Measurements from ENCODE around the gene CNPY1.

Gene CNPY1

DNA sequence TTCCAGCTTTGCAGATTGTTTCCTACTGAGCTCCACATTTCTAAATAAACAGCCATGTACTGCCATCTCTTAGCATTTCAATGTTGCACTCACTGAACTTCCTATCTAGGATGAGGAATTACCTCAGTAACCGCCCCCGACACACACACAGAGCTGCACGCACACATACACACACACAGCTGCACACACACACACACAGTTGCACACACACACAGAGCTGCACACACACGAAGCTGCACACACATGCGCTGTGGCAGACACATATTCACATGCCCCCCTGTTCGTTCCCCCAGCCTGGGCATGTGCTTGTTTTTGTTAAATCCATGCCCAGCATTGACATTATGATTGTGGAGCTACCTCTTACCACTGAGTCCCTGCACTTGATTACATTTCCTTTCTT is 39.6 kb upstream of the CNPY1 start:
- H3K18ac ChIP-seq (ENCODE audit: low read length): no peak overlapping the region
- no peaks in the 10 kb centered on the region for H3K79me2 ChIP-seq (ENCODE audit: control insufficient read depth, insufficient read depth, low read length)
- no peak for DNase-seq
- no peak overlapping the region for H3K9ac ChIP-seq (ENCODE audit: low read length)
- no peak overlapping the region for H4K5ac ChIP-seq (ENCODE audit: low read length)
- no peaks in the 10 kb centered on the region for H3K27me3 ChIP-seq (ENCODE audit: insufficient read depth, low read length, poor library complexity)
- H2BK120ac ChIP-seq (ENCODE audit: low read depth, low read length): no peak overlapping the region
- H3K4me2 ChIP-seq (ENCODE audit: low read length): no peak overlapping the region
- H3K79me1 ChIP-seq (ENCODE audit: low read length): no peaks in the 10 kb centered on the region
- no peaks in the 10 kb centered on the region for H3K36me3 ChIP-seq (ENCODE audit: control insufficient read depth, insufficient read depth, low read length)
- no peak overlapping the region for H2BK15ac ChIP-seq (replicated peaks; ENCODE audit: low read depth)
- no peak overlapping the region for H3K27ac ChIP-seq (ENCODE audit: low read depth, low read length)
- H2BK5ac ChIP-seq (ENCODE audit: low read length): no peak overlapping the region
- H3K4ac ChIP-seq (ENCODE audit: low read depth, low read length): no peak overlapping the region
- no CpG with 5 or more reads among the region's 6 CpGs for WGBS (ENCODE audit: extremely low coverage, insufficient coverage, low lambda C conversion rate)
- H3K4me1 ChIP-seq (ENCODE audit: control insufficient read depth, low read depth, low read length): no peaks in the 10 kb centered on the region
- no peak overlapping the region for H4K8ac ChIP-seq (ENCODE audit: low read depth, low read length)
- H2AK5ac ChIP-seq (ENCODE audit: low read length): no peak overlapping the region
- no peak overlapping the region for H3K4me3 ChIP-seq (ENCODE audit: low read length)
- no peak overlapping the region for H3K56ac ChIP-seq (ENCODE audit: low read length)
- no peak overlapping the region for H3K23ac ChIP-seq (ENCODE audit: low read length)

- H3K56ac ChIP-seq (ENCODE audit: low read length): no peak overlapping the region
- no peak overlapping the region for H3K4ac ChIP-seq (ENCODE audit: low read depth, low read length)
- DNase-seq: no peak
- no peak overlapping the region for H3K27ac ChIP-seq (ENCODE audit: low read depth, low read length)
- no peak overlapping the region for H3K4me3 ChIP-seq (ENCODE audit: low read length)
- no peaks in the 10 kb centered on the region for H3K4me1 ChIP-seq (ENCODE audit: control insufficient read depth, low read depth, low read length)
- no peak overlapping the region for H2BK15ac ChIP-seq (replicated peaks; ENCODE audit: low read depth)
- H2AK5ac ChIP-seq (ENCODE audit: low read length): no peak overlapping the region
- WGBS (ENCODE audit: extremely low coverage, insufficient coverage, low lambda C conversion rate): 100% methylated on average over 6 of the region's 8 CpGs
- no peak overlapping the region for H2BK5ac ChIP-seq (ENCODE audit: low read length)
- H3K18ac ChIP-seq (ENCODE audit: low read length): no peak overlapping the region
- no peak overlapping the region for H3K9ac ChIP-seq (ENCODE audit: low read length)
- H3K36me3 ChIP-seq (ENCODE audit: control insufficient read depth, insufficient read depth, low read length): no peaks in the 10 kb centered on the region
- H3K27me3 ChIP-seq (ENCODE audit: insufficient read depth, low read length, poor library complexity): no peaks in the 10 kb centered on the region
- H2BK120ac ChIP-seq (ENCODE audit: low read depth, low read length): no peak overlapping the region
- H3K4me2 ChIP-seq (ENCODE audit: low read length): no peak overlapping the region
- no peaks in the 10 kb centered on the region for H3K79me1 ChIP-seq (ENCODE audit: low read length)
- H3K23ac ChIP-seq (ENCODE audit: low read length): no peak overlapping the region
- H4K8ac ChIP-seq (ENCODE audit: low read depth, low read length): no peak overlapping the region
- no peak overlapping the region for H4K5ac ChIP-seq (ENCODE audit: low read length)
- no peaks in the 10 kb centered on the region for H3K79me2 ChIP-seq (ENCODE audit: control insufficient read depth, insufficient read depth, low read length)
Measured at GRCh38 chr7:155585532-155585895, 39.2 kb upstream of the CNPY1 start.

DNA sequence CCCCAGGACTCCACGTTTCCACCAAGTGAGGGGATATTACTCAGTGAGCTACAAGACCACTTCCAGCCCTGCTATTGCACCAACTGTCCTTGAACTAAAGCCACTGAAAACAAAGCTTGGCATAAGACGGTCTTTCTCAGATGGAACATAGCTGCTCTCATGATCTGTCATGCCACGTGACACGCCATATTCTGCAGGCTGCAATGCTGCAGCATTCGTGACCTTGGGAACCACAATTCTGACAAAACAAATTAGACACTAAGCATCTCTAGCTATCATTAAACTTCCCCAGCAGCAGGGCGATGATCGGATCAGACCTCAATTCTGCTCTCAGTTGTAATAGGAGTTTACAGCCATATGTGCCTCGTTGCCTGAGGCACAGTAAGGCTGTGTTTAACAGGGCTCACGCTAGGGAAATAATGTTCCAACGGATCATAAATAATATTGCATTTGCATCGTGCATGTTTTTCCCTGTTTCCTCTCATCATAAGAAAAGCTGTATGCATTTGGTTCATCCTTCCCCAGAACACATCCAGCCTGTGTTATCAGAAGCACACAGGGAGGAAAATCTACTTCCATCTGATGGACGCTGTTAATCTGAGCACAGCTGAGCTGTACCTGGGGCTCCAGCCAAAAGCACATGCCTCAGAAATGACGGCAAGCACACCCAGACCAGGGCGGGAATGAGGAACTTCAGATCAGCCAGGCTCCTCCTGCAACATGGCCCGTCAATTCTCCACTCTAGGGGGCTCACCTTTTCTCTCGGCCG is 38.6 kb upstream of the CNPY1 start:
- H3K4me3 ChIP-seq (ENCODE audit: low read length): no peak overlapping the region
- no peaks in the 10 kb centered on the region for H3K4me1 ChIP-seq (ENCODE audit: control insufficient read depth, low read depth, low read length)
- H3K9ac ChIP-seq (ENCODE audit: low read length): no peak overlapping the region
- H3K4ac ChIP-seq (ENCODE audit: low read depth, low read length): no peak overlapping the region
- H3K79me2 ChIP-seq (ENCODE audit: control insufficient read depth, insufficient read depth, low read length): no peaks in the 10 kb centered on the region
- H2BK15ac ChIP-seq (replicated peaks; ENCODE audit: low read depth): no peak overlapping the region
- no peaks in the 10 kb centered on the region for H3K79me1 ChIP-seq (ENCODE audit: low read length)
- no peak overlapping the region for H2BK5ac ChIP-seq (ENCODE audit: low read length)
- no CpG with 5 or more reads among the region's 17 CpGs for WGBS (ENCODE audit: extremely low coverage, insufficient coverage, low lambda C conversion rate)
- no peak overlapping the region for H4K5ac ChIP-seq (ENCODE audit: low read length)
- no peak for DNase-seq
- H3K4me2 ChIP-seq (ENCODE audit: low read length): no peak overlapping the region
- no peak overlapping the region for H4K8ac ChIP-seq (ENCODE audit: low read depth, low read length)
- H3K27me3 ChIP-seq (ENCODE audit: insufficient read depth, low read length, poor library complexity): no peaks in the 10 kb centered on the region
- H3K27ac ChIP-seq (ENCODE audit: low read depth, low read length): no peak overlapping the region
- H3K56ac ChIP-seq (ENCODE audit: low read length): no peak overlapping the region
- H2AK5ac ChIP-seq (ENCODE audit: low read length): no peak overlapping the region
- no peaks in the 10 kb centered on the region for H3K36me3 ChIP-seq (ENCODE audit: control insufficient read depth, insufficient read depth, low read length)
- no peak overlapping the region for H3K23ac ChIP-seq (ENCODE audit: low read length)
- H2BK120ac ChIP-seq (ENCODE audit: low read depth, low read length): no peak overlapping the region
- H3K18ac ChIP-seq (ENCODE audit: low read length): no peak overlapping the region

- no peak overlapping the region for H3K4me3 ChIP-seq (ENCODE audit: low read length)
- no peak overlapping the region for H3K23ac ChIP-seq (ENCODE audit: low read length)
- no peaks in the 10 kb centered on the region for H3K79me2 ChIP-seq (ENCODE audit: control insufficient read depth, insufficient read depth, low read length)
- no peaks in the 10 kb centered on the region for H3K4me1 ChIP-seq (ENCODE audit: control insufficient read depth, low read depth, low read length)
- H3K36me3 ChIP-seq (ENCODE audit: control insufficient read depth, insufficient read depth, low read length): no peaks in the 10 kb centered on the region
- H2AK5ac ChIP-seq (ENCODE audit: low read length): no peak overlapping the region
- no peak overlapping the region for H3K27ac ChIP-seq (ENCODE audit: low read depth, low read length)
- H2BK5ac ChIP-seq (ENCODE audit: low read length): no peak overlapping the region
- no peak overlapping the region for H4K8ac ChIP-seq (ENCODE audit: low read depth, low read length)
- H3K18ac ChIP-seq (ENCODE audit: low read length): no peak overlapping the region
- H3K56ac ChIP-seq (ENCODE audit: low read length): no peak overlapping the region
- H2BK15ac ChIP-seq (replicated peaks; ENCODE audit: low read depth): no peak overlapping the region
- no peak overlapping the region for H3K4ac ChIP-seq (ENCODE audit: low read depth, low read length)
- no peak overlapping the region for H4K5ac ChIP-seq (ENCODE audit: low read length)
- WGBS (ENCODE audit: extremely low coverage, insufficient coverage, low lambda C conversion rate): no CpG with 5 or more reads among the region's 7 CpGs
- no peak overlapping the region for H3K4me2 ChIP-seq (ENCODE audit: low read length)
- no peak for DNase-seq
- H3K79me1 ChIP-seq (ENCODE audit: low read length): no peaks in the 10 kb centered on the region
- no peak overlapping the region for H3K9ac ChIP-seq (ENCODE audit: low read length)
- no peaks in the 10 kb centered on the region for H3K27me3 ChIP-seq (ENCODE audit: insufficient read depth, low read length, poor library complexity)
- H2BK120ac ChIP-seq (ENCODE audit: low read depth, low read length): no peak overlapping the region
Measured at GRCh38 chr7:155584261-155584660, 37.9 kb upstream of the CNPY1 start.

DNA sequence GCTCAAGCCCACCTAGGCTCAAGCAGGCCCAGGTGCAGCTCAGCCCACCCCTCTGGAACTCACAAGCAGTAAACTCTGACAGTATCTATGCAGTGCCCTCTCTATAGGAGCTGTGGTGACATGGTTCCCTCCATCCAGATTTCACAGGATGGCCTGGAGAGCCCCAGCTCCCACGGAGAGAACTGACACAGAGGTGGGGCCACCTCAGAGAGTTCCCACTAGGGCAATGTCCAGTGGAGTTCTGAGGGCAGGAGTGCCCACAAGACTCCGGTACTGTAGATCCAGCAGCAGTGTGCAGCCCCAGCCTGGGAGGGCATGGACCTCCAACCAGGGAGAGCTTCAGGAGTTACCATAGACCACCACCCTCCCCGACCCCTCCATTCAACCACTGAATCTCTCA is 37.3 kb upstream of the CNPY1 start:
- no peaks in the 10 kb centered on the region for H3K36me3 ChIP-seq (ENCODE audit: control insufficient read depth, insufficient read depth, low read length)
- H3K27ac ChIP-seq (ENCODE audit: low read depth, low read length): no peak overlapping the region
- no peak overlapping the region for H2BK120ac ChIP-seq (ENCODE audit: low read depth, low read length)
- H2BK5ac ChIP-seq (ENCODE audit: low read length): no peak overlapping the region
- no peak overlapping the region for H3K4me2 ChIP-seq (ENCODE audit: low read length)
- no peak overlapping the region for H3K4me3 ChIP-seq (ENCODE audit: low read length)
- no peaks in the 10 kb centered on the region for H3K4me1 ChIP-seq (ENCODE audit: control insufficient read depth, low read depth, low read length)
- H3K79me2 ChIP-seq (ENCODE audit: control insufficient read depth, insufficient read depth, low read length): no peaks in the 10 kb centered on the region
- no peak overlapping the region for H2AK5ac ChIP-seq (ENCODE audit: low read length)
- no peaks in the 10 kb centered on the region for H3K27me3 ChIP-seq (ENCODE audit: insufficient read depth, low read length, poor library complexity)
- no peak overlapping the region for H3K23ac ChIP-seq (ENCODE audit: low read length)
- no peak for DNase-seq
- no peak overlapping the region for H3K18ac ChIP-seq (ENCODE audit: low read length)
- no peak overlapping the region for H4K8ac ChIP-seq (ENCODE audit: low read depth, low read length)
- H4K5ac ChIP-seq (ENCODE audit: low read length): no peak overlapping the region
- H3K56ac ChIP-seq (ENCODE audit: low read length): no peak overlapping the region
- no peak overlapping the region for H3K4ac ChIP-seq (ENCODE audit: low read depth, low read length)
- H3K9ac ChIP-seq (ENCODE audit: low read length): no peak overlapping the region
- H3K79me1 ChIP-seq (ENCODE audit: low read length): no peaks in the 10 kb centered on the region
- no CpG with 5 or more reads among the region's 3 CpGs for WGBS (ENCODE audit: extremely low coverage, insufficient coverage, low lambda C conversion rate)
- no peak overlapping the region for H2BK15ac ChIP-seq (replicated peaks; ENCODE audit: low read depth)

- H4K8ac ChIP-seq (ENCODE audit: low read depth, low read length): no peak overlapping the region
- no peak overlapping the region for H3K4me2 ChIP-seq (ENCODE audit: low read length)
- no peaks in the 10 kb centered on the region for H3K79me1 ChIP-seq (ENCODE audit: low read length)
- no peaks in the 10 kb centered on the region for H3K4me1 ChIP-seq (ENCODE audit: control insufficient read depth, low read depth, low read length)
- no peak overlapping the region for H3K18ac ChIP-seq (ENCODE audit: low read length)
- no peak overlapping the region for H3K4me3 ChIP-seq (ENCODE audit: low read length)
- H2BK120ac ChIP-seq (ENCODE audit: low read depth, low read length): no peak overlapping the region
- H3K79me2 ChIP-seq (ENCODE audit: control insufficient read depth, insufficient read depth, low read length): no peaks in the 10 kb centered on the region
- H3K27me3 ChIP-seq (ENCODE audit: insufficient read depth, low read length, poor library complexity): no peaks in the 10 kb centered on the region
- no peak overlapping the region for H3K9ac ChIP-seq (ENCODE audit: low read length)
- no peak overlapping the region for H2AK5ac ChIP-seq (ENCODE audit: low read length)
- H3K23ac ChIP-seq (ENCODE audit: low read length): no peak overlapping the region
- DNase-seq: no peak
- WGBS (ENCODE audit: extremely low coverage, insufficient coverage, low lambda C conversion rate): no CpG with 5 or more reads among the region's 9 CpGs
- H2BK5ac ChIP-seq (ENCODE audit: low read length): no peak overlapping the region
- no peak overlapping the region for H2BK15ac ChIP-seq (replicated peaks; ENCODE audit: low read depth)
- H3K56ac ChIP-seq (ENCODE audit: low read length): no peak overlapping the region
- no peaks in the 10 kb centered on the region for H3K36me3 ChIP-seq (ENCODE audit: control insufficient read depth, insufficient read depth, low read length)
- H4K5ac ChIP-seq (ENCODE audit: low read length): no peak overlapping the region
- H3K27ac ChIP-seq (ENCODE audit: low read depth, low read length): no peak overlapping the region
- H3K4ac ChIP-seq (ENCODE audit: low read depth, low read length): no peak overlapping the region
Measured at GRCh38 chr7:155581954-155582353, 35.6 kb upstream of the CNPY1 start.
